A673 (cell line): ENCODE measurements around the gene PDE9A.

Source experiments
- EZH2 ChIP-seq: fragments of 200-600 bp; sonication (generic); IDR thresholded peaks from 2 replicates; pipeline ENCODE4 v1.6.1; 2017; ENCODE audit warnings: borderline replicate concordance, low read depth, mild to moderate bottlenecking, mixed read lengths, antibody characterized with exemption, low read length; ENCODE audit not compliant: poor library complexity, severe bottlenecking
- TF ChIP-seq, protein P1 (sequence below): fragments of 300-800, 200-600 bp; sonication (generic); conservative IDR thresholded peaks from 2 replicates; pipeline ENCODE4 v1.5.1; 2017; ENCODE audit warnings: low read depth, mild to moderate bottlenecking, antibody characterized with exemption, low read length, moderate library complexity, mixed read lengths

DNA sequence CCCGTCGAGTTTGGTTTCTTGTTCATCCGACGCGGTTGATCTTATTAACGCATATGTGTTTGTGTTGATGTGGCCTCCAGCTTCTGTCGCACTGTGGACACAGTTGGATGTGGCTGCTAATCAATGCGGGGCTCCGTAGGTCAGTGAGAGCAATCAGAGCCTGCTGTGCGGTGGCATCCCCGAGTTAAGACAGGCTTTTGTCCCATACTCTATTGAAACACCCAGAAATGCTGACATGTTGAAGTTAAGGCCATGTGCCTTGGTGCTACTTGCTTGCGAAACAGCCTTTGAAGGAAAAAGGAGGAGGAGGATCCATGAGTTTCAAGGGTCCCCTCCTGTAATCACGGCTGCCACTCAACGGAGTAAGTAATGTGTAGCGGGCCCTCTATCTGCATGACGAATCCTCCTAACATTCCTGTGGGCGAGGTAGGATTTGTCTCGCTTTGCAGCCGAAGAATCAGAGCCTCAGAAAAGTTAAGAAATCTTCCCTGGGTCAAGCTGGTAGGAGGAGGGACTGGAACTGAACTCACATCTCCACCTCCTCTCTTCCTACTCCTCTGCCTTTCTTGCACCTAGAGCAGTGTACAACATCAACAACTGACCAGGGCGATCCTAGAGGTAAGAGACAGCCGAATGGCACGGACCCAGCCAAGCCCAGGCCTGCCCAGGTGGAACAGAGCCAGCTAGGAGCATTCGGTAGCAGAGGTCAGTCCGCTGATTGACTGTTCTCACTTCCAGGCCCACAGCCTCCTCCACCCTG is 19.5 kb downstream of the PDE9A start:
- TF ChIP-seq, protein P1, sequence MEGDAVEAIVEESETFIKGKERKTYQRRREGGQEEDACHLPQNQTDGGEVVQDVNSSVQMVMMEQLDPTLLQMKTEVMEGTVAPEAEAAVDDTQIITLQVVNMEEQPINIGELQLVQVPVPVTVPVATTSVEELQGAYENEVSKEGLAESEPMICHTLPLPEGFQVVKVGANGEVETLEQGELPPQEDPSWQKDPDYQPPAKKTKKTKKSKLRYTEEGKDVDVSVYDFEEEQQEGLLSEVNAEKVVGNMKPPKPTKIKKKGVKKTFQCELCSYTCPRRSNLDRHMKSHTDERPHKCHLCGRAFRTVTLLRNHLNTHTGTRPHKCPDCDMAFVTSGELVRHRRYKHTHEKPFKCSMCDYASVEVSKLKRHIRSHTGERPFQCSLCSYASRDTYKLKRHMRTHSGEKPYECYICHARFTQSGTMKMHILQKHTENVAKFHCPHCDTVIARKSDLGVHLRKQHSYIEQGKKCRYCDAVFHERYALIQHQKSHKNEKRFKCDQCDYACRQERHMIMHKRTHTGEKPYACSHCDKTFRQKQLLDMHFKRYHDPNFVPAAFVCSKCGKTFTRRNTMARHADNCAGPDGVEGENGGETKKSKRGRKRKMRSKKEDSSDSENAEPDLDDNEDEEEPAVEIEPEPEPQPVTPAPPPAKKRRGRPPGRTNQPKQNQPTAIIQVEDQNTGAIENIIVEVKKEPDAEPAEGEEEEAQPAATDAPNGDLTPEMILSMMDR, result no peak
- TF ChIP-seq EZH2, result no peak
